Activated naive CD4-positive, alpha-beta T cell treated with anti-CD3 and anti-CD28 coated beads for 36 hours (primary cell): ENCODE measurements around the gene CMIP. TPM values are rescaled to one million over a fixed set of nuclear protein-coding genes. Genes with fewer than 3 reads are reported as not detected.

Experiments used
- CTCF ChIA-PET: fragments of 350-600 bp; sonication (Branson Sonifier 250); formaldehyde crosslinking; loops from one replicate; lab custom pipeline; 2021; ENCODE audit warnings: antibody characterized with exemption; lab: Charles Lee
- DNase-seq: peaks from one replicate; pipeline ENCODE4 v3.0.0-alpha.2; 2020
- H3K27ac Mint-ChIP-seq: one replicate; pipeline ENCODE4 v1.8.0; 2021; ENCODE audit warnings: mild to moderate bottlenecking, mixed read lengths
- H3K27me3 Mint-ChIP-seq: one replicate; pipeline ENCODE4 v1.8.0; 2021; ENCODE audit warnings: low read depth, mixed read lengths
- H3K36me3 Mint-ChIP-seq: one replicate; pipeline ENCODE4 v1.8.0; 2021; ENCODE audit warnings: low read depth, mixed read lengths
- H3K4me1 Mint-ChIP-seq: one replicate; pipeline ENCODE4 v1.8.0; 2021; ENCODE audit warnings: low read depth, mixed read lengths
- H3K4me3 Mint-ChIP-seq: one replicate; pipeline ENCODE4 v1.8.0; 2021; ENCODE audit warnings: mild to moderate bottlenecking, moderate library complexity, mixed read lengths
- H3K9me3 Mint-ChIP-seq: one replicate; pipeline ENCODE4 v1.8.0; 2021; ENCODE audit warnings: mixed read lengths
- intact Hi-C: fragments of 100-400 bp; cut with micrococcal nuclease; formaldehyde crosslinking; loops from one replicate; pipeline ENCODE4 v1.15.1; 2023
- total RNA-seq, 2 experiments: library from RNA; stranded (reverse); gene quantifications; one replicate each; pipeline ENCODE4 v1.2.3, GENCODE V29; 2021

CMIP gene
- total RNA-seq, 2 experiments from 2014 or later, result 28.6 to 28.8 TPM

GRCh38 chr16:81692021-81692420 lies 247.4 kb downstream of the CMIP start:
- Mint-ChIP-seq H3K36me3 (peaks cover 3% of the 10 kb centered on the region), H3K4me3 (no peak overlapping the region), H3K27me3 (no peaks in the 10 kb centered on the region), H3K4me1 (peaks cover 14% of the 10 kb centered on the region), H3K9me3 (no peaks in the 10 kb centered on the region), H3K27ac (no peak overlapping the region)
- CTCF ChIA-PET, result no interaction called here
- intact Hi-C loops, result no loop called here
- no peak for DNase-seq

- CTCF ChIA-PET, result no interaction called here
- Mint-ChIP-seq H3K27me3 (no peaks in the 10 kb centered on the region), H3K9me3 (no peaks in the 10 kb centered on the region), H3K36me3 (peaks cover 3% of the 10 kb centered on the region), H3K27ac (no peak overlapping the region), H3K4me1 (peaks cover 12% of the 10 kb centered on the region), H3K4me3 (no peak overlapping the region)
- no peak for DNase-seq
- intact Hi-C loops, result no loop called here
Measured at GRCh38 chr16:81692571-81692970, 248.0 kb downstream of the CMIP start.

GRCh38 chr16:81693041-81693743 lies 248.6 kb downstream of the CMIP start:
- CTCF ChIA-PET, result no interaction called here
- Mint-ChIP-seq H3K27ac (no peak overlapping the region), H3K9me3 (no peaks in the 10 kb centered on the region), H3K4me3 (no peak overlapping the region), H3K27me3 (no peaks in the 10 kb centered on the region), H3K4me1 (peaks cover 5% of the 10 kb centered on the region), H3K36me3 (peaks cover 3% of the 10 kb centered on the region)
- DNase-seq, result no peak
- intact Hi-C loops, result no loop called here

- intact Hi-C loops, result no loop called here
- peak overlapping the region; percentile 8 for H3K27ac Mint-ChIP-seq
- no peak overlapping the region for H3K4me3 Mint-ChIP-seq
- H3K36me3 Mint-ChIP-seq, result peaks cover 3% of the 10 kb centered on the region
- no peaks in the 10 kb centered on the region for H3K27me3 Mint-ChIP-seq
- DNase-seq, result no peak
- peaks cover 1% of the 10 kb centered on the region for H3K4me1 Mint-ChIP-seq
- H3K9me3 Mint-ChIP-seq, result no peaks in the 10 kb centered on the region
- CTCF ChIA-PET, result interaction anchor here (0.6 to 4.4 kb wide), 2 partner anchors 64 to 72 kb away, joined by 3 to 37 read pairs; no protein-coding TSS in a partner anchor
Measured at GRCh38 chr16:81693744-81694303, 249.2 kb downstream of the CMIP start.

- DNase-seq, result no peak
- Mint-ChIP-seq H3K9me3 (no peaks in the 10 kb centered on the region), H3K36me3 (peaks cover 3% of the 10 kb centered on the region), H3K4me1 (no peaks in the 10 kb centered on the region), H3K27ac (peak overlapping the region; percentile 32), H3K27me3 (no peaks in the 10 kb centered on the region), H3K4me3 (no peak overlapping the region)
- intact Hi-C loops, result no loop called here
- CTCF ChIA-PET, result interaction anchor here (0.6 to 4.4 kb wide), 3 partner anchors 29 to 73 kb away, joined by 3 to 37 read pairs (median 3); no protein-coding TSS in a partner anchor
Measured at GRCh38 chr16:81694494-81695280, 250.1 kb downstream of the CMIP start.

- CTCF ChIA-PET, result interaction anchor here (1.0 to 4.4 kb wide), 4 partner anchors 28 to 178 kb away, joined by 3 to 37 read pairs (median 6); no protein-coding TSS in a partner anchor
- intact Hi-C loops, result loop anchor here (2.0 kb wide), 1 partner anchor 63 kb away; no protein-coding TSS in a partner anchor
- H3K27me3 Mint-ChIP-seq, result no peaks in the 10 kb centered on the region
- no peaks in the 10 kb centered on the region for H3K9me3 Mint-ChIP-seq
- no peak for DNase-seq
- H3K4me1 Mint-ChIP-seq, result no peaks in the 10 kb centered on the region
- no peak overlapping the region for H3K4me3 Mint-ChIP-seq
- peaks cover 3% of the 10 kb centered on the region for H3K36me3 Mint-ChIP-seq
- peak overlapping the region; percentile 32 for H3K27ac Mint-ChIP-seq
Measured at GRCh38 chr16:81695321-81696165, 250.9 kb downstream of the CMIP start.

- Mint-ChIP-seq H3K9me3 (no peaks in the 10 kb centered on the region), H3K27me3 (no peaks in the 10 kb centered on the region), H3K27ac (no peak overlapping the region), H3K4me3 (no peak overlapping the region), H3K36me3 (peaks cover 3% of the 10 kb centered on the region), H3K4me1 (no peaks in the 10 kb centered on the region)
- intact Hi-C loops, result loop anchor here (2.0 kb wide), 1 partner anchor 64 kb away; no protein-coding TSS in a partner anchor
- CTCF ChIA-PET, result interaction anchor here (0.8 to 4.4 kb wide), 14 partner anchors 8 to 326 kb away, joined by 3 to 37 read pairs (median 5); no protein-coding TSS in a partner anchor
- DNase-seq, result no peak
Measured at GRCh38 chr16:81696166-81696960, 251.8 kb downstream of the CMIP start.

- Mint-ChIP-seq H3K36me3 (peaks cover 3% of the 10 kb centered on the region), H3K27ac (peak overlapping the region; percentile 63), H3K9me3 (no peaks in the 10 kb centered on the region), H3K4me1 (no peaks in the 10 kb centered on the region), H3K4me3 (no peak overlapping the region), H3K27me3 (no peaks in the 10 kb centered on the region)
- DNase-seq, result peak; percentile 78
- intact Hi-C loops, result loop anchor here (1.0 to 2.0 kb wide), 3 partner anchors 64 to 294 kb away; no protein-coding TSS in a partner anchor
- CTCF ChIA-PET, result interaction anchor here (0.8 to 4.4 kb wide), 14 partner anchors 9 to 327 kb away, joined by 3 to 37 read pairs (median 5); no protein-coding TSS in a partner anchor
Measured at GRCh38 chr16:81696961-81697615, 252.5 kb downstream of the CMIP start.

- no peak overlapping the region for H3K4me3 Mint-ChIP-seq
- H3K27me3 Mint-ChIP-seq, result no peaks in the 10 kb centered on the region
- DNase-seq, result no peak
- CTCF ChIA-PET, result interaction anchor here (1.0 to 4.4 kb wide), 12 partner anchors 15 to 328 kb away, joined by 3 to 37 read pairs (median 6); no protein-coding TSS in a partner anchor
- no peaks in the 10 kb centered on the region for H3K4me1 Mint-ChIP-seq
- peaks cover 3% of the 10 kb centered on the region for H3K36me3 Mint-ChIP-seq
- H3K9me3 Mint-ChIP-seq, result no peaks in the 10 kb centered on the region
- no peak overlapping the region for H3K27ac Mint-ChIP-seq
- intact Hi-C loops, result loop anchor here (1.0 to 2.0 kb wide), 3 partner anchors 65 to 294 kb away; no protein-coding TSS in a partner anchor
Measured at GRCh38 chr16:81697616-81698309, 253.2 kb downstream of the CMIP start.

- H3K27ac Mint-ChIP-seq, result no peak overlapping the region
- H3K4me1 Mint-ChIP-seq, result no peaks in the 10 kb centered on the region
- H3K9me3 Mint-ChIP-seq, result no peaks in the 10 kb centered on the region
- intact Hi-C loops, result no loop called here
- peaks cover 3% of the 10 kb centered on the region for H3K36me3 Mint-ChIP-seq
- DNase-seq, result no peak
- no peaks in the 10 kb centered on the region for H3K27me3 Mint-ChIP-seq
- CTCF ChIA-PET, result interaction anchor here (2.0 to 2.3 kb wide), 2 partner anchors 67 to 74 kb away, joined by 7 to 8 read pairs; no protein-coding TSS in a partner anchor
- H3K4me3 Mint-ChIP-seq, result no peak overlapping the region
Measured at GRCh38 chr16:81698310-81698641, 253.7 kb downstream of the CMIP start.
